GM12878 (cell line): ENCODE results near the gene CENPK. TPM values are rescaled to one million over a fixed set of nuclear protein-coding genes. Genes with fewer than 3 reads are reported as not detected.

Experiments
- BHLHE40 ChIP-seq, 2 experiments: fragments of 450-650 bp in 1 of 2; IDR thresholded peaks; 2 replicates each; pipeline ENCODE4 v1.6.1; 2011 to 2017; ENCODE audit warnings: low read depth in 2 of 2, borderline replicate concordance in 1 of 2, improper control_type of control experiment in 1 of 2, low read length in 1 of 2, mild to moderate bottlenecking in 1 of 2
- BRCA1 ChIP-seq: IDR thresholded peaks from 2 replicates; pipeline ENCODE4 v1.6.1; 2011; ENCODE audit warnings: low read depth, low read length, improper control_type of control experiment
- CBX5 ChIP-seq: sonication (generic); IDR thresholded peaks from 2 replicates; pipeline ENCODE4 v1.6.1; 2016; ENCODE audit warnings: low read depth, moderate library complexity, mild to moderate bottlenecking, inconsistent platforms
- CHD2 ChIP-seq: IDR thresholded peaks from 2 replicates; pipeline ENCODE4 v1.6.1; 2011; ENCODE audit warnings: low read depth, low read length, improper control_type of control experiment, borderline replicate concordance
- FOXK2 ChIP-seq: fragments of 450-650 bp; IDR thresholded peaks from 2 replicates; pipeline ENCODE4 v1.6.1; 2017; ENCODE audit warnings: mild to moderate bottlenecking, moderate library complexity
- HSF1 ChIP-seq: fragments of 150-350 bp; IDR thresholded peaks from 2 replicates; pipeline ENCODE4 v1.6.1; 2014; ENCODE audit warnings: mild to moderate bottlenecking, low read depth, low read length
- IRF3 ChIP-seq: fragments of 450-650 bp; IDR thresholded peaks from 2 replicates; pipeline ENCODE4 v1.6.1; 2014; ENCODE audit warnings: mild to moderate bottlenecking
- NFXL1 ChIP-seq: fragments of 450-650 bp; IDR thresholded peaks from 2 replicates; pipeline ENCODE4 v1.6.1; 2017; ENCODE audit warnings: antibody characterized with exemption, mild to moderate bottlenecking, borderline replicate concordance
- SRF ChIP-seq, 2 experiments: IDR thresholded peaks; 2 replicates each; pipeline ENCODE4 v1.6.1; 2011; ENCODE audit warnings: low read depth in 2 of 2, low read length in 2 of 2, mild to moderate bottlenecking in 1 of 2, moderate library complexity in 1 of 2
- ZNF592 ChIP-seq: fragments of 450-650 bp; IDR thresholded peaks from 2 replicates; pipeline ENCODE4 v1.6.1; 2017; ENCODE audit warnings: mild to moderate bottlenecking, moderate library complexity
- polyA plus RNA-seq, 11 experiments: library from polyadenylated mRNA; depleted of rRNA in 4 of 11; unstranded in 6 of 11; stranded (reverse) in 5 of 11; fragments of >200 nt; fragmentation: Nextera tagmentation in 4 of 11; fragmentation: Illumina TruSeq in 1 of 11; extraction: Ambion mirVana in 4 of 11; extraction: Trizol in 1 of 11; gene quantifications; 1 replicate in 1 of 11; 2 replicates in 10 of 11; pipeline versions ENCODE4 v1.2.1 to v1.2.3, GENCODE V29; 2011 to 2016; ENCODE audit warnings: inconsistent platforms in 2 of 11, missing spikeins in 2 of 11, low read depth in 1 of 11
- total RNA-seq, 4 experiments: library from RNA; depleted of rRNA in 3 of 4; stranded (reverse); fragments of >200 nt in 3 of 4; fragmentation: Illumina TruSeq in 1 of 4; extraction: Trizol in 1 of 4; gene quantifications; 2 replicates each; pipeline versions ENCODE4 v1.2.1 to v1.2.3, GENCODE V29; 2013 to 2021
- TF ChIP-seq, protein P1 (sequence below): fragments of 450-650 bp; IDR thresholded peaks from 2 replicates; pipeline ENCODE4 v1.6.1; 2017; ENCODE audit warnings: mild to moderate bottlenecking, moderate library complexity
- TF ChIP-seq, protein P2 (sequence below): IDR thresholded peaks from 2 replicates; pipeline ENCODE4 v1.6.1; 2012; ENCODE audit warnings: improper control_type of control experiment, low read depth, low read length; ENCODE audit not compliant: insufficient replicate concordance

The CENPK gene
- total and polyA plus RNA-seq, 10 of the 15 experiments (the other 5 are each of a cell fraction or from before 2014, with no cell fraction given) = 29.5 to 94.3 (median 43.2) TPM

GRCh38 chr5:65481635-65482295 lies 81.2 kb downstream of the CENPK start, which contains the start of gene ADAMTS6 (continued):
- TF ChIP-seq, protein P1, sequence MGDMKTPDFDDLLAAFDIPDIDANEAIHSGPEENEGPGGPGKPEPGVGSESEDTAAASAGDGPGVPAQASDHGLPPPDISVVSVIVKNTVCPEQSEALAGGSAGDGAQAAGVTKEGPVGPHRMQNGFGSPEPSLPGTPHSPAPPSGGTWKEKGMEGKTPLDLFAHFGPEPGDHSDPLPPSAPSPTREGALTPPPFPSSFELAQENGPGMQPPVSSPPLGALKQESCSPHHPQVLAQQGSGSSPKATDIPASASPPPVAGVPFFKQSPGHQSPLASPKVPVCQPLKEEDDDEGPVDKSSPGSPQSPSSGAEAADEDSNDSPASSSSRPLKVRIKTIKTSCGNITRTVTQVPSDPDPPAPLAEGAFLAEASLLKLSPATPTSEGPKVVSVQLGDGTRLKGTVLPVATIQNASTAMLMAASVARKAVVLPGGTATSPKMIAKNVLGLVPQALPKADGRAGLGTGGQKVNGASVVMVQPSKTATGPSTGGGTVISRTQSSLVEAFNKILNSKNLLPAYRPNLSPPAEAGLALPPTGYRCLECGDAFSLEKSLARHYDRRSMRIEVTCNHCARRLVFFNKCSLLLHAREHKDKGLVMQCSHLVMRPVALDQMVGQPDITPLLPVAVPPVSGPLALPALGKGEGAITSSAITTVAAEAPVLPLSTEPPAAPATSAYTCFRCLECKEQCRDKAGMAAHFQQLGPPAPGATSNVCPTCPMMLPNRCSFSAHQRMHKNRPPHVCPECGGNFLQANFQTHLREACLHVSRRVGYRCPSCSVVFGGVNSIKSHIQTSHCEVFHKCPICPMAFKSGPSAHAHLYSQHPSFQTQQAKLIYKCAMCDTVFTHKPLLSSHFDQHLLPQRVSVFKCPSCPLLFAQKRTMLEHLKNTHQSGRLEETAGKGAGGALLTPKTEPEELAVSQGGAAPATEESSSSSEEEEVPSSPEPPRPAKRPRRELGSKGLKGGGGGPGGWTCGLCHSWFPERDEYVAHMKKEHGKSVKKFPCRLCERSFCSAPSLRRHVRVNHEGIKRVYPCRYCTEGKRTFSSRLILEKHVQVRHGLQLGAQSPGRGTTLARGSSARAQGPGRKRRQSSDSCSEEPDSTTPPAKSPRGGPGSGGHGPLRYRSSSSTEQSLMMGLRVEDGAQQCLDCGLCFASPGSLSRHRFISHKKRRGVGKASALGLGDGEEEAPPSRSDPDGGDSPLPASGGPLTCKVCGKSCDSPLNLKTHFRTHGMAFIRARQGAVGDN = peak; percentile 65
- TF ChIP-seq BRCA1 = no peak
- TF ChIP-seq BHLHE40 (IDR thresholded peaks at IDR 0.05; ENCODE audit: borderline replicate concordance in 1 of 2, low read depth in 2 of 2, low read length in 1 of 2) = peak; percentile 96 to 97
- no peak for TF ChIP-seq CBX5
- no peak for TF ChIP-seq NFXL1
- no peak for TF ChIP-seq FOXK2
- TF ChIP-seq, protein P2, sequence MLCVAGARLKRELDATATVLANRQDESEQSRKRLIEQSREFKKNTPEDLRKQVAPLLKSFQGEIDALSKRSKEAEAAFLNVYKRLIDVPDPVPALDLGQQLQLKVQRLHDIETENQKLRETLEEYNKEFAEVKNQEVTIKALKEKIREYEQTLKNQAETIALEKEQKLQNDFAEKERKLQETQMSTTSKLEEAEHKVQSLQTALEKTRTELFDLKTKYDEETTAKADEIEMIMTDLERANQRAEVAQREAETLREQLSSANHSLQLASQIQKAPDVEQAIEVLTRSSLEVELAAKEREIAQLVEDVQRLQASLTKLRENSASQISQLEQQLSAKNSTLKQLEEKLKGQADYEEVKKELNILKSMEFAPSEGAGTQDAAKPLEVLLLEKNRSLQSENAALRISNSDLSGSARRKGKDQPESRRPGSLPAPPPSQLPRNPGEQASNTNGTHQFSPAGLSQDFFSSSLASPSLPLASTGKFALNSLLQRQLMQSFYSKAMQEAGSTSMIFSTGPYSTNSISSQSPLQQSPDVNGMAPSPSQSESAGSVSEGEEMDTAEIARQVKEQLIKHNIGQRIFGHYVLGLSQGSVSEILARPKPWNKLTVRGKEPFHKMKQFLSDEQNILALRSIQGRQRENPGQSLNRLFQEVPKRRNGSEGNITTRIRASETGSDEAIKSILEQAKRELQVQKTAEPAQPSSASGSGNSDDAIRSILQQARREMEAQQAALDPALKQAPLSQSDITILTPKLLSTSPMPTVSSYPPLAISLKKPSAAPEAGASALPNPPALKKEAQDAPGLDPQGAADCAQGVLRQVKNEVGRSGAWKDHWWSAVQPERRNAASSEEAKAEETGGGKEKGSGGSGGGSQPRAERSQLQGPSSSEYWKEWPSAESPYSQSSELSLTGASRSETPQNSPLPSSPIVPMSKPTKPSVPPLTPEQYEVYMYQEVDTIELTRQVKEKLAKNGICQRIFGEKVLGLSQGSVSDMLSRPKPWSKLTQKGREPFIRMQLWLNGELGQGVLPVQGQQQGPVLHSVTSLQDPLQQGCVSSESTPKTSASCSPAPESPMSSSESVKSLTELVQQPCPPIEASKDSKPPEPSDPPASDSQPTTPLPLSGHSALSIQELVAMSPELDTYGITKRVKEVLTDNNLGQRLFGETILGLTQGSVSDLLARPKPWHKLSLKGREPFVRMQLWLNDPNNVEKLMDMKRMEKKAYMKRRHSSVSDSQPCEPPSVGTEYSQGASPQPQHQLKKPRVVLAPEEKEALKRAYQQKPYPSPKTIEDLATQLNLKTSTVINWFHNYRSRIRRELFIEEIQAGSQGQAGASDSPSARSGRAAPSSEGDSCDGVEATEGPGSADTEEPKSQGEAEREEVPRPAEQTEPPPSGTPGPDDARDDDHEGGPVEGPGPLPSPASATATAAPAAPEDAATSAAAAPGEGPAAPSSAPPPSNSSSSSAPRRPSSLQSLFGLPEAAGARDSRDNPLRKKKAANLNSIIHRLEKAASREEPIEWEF = no peak
- TF ChIP-seq CHD2 = peak; percentile 85; the same call in 1 of the 2 replicates
- no peak for TF ChIP-seq HSF1
- no peak for TF ChIP-seq IRF3
- TF ChIP-seq ZNF592 = no peak
- no peak for TF ChIP-seq SRF (IDR thresholded peaks at IDR 0.05; ENCODE audit: low read depth in 2 of 2, low read length in 2 of 2)
